Subcutaneous abdominal adipose tissue (tissue), 5 donors: ENCODE results near the gene ETV6.
A peak's percentile ranks its signal among the peaks of the same experiment; 100 is the strongest.

Experiments used
- H3K27ac ChIP-seq: one replicate; pipeline ENCODE4 v1.7.0; 2013; ENCODE audit warnings: low read depth, mild to moderate bottlenecking, inconsistent platforms, low read length, moderate library complexity
- H3K27me3 ChIP-seq, 5 donors: one replicate each; pipeline ENCODE4 v1.7.0; 2013; ENCODE audit warnings: low read length in 5 of 5, inconsistent platforms in 1 of 5; ENCODE audit not compliant: control insufficient read depth in 5 of 5, insufficient read depth in 4 of 5
- H3K36me3 ChIP-seq, 5 donors: one replicate each; pipeline ENCODE4 v1.7.0; 2013; ENCODE audit warnings: low read length in 5 of 5; ENCODE audit not compliant: control insufficient read depth in 5 of 5, insufficient read depth in 5 of 5
- H3K4me1 ChIP-seq, 5 donors: one replicate each; pipeline ENCODE4 v1.7.0; 2013; ENCODE audit warnings: low read length in 5 of 5, mild to moderate bottlenecking in 3 of 5, moderate library complexity in 1 of 5; ENCODE audit not compliant: control insufficient read depth in 5 of 5, insufficient read depth in 5 of 5
- H3K4me3 ChIP-seq, 5 donors: one replicate each; pipeline ENCODE4 v1.7.0; 2013; ENCODE audit warnings: low read length in 5 of 5, low read depth in 1 of 5
- H3K9ac ChIP-seq, 5 donors: one replicate each; pipeline ENCODE4 v1.7.0; 2013; ENCODE audit warnings: low read length in 5 of 5, mild to moderate bottlenecking in 4 of 5, moderate library complexity in 3 of 5
- H3K9me3 ChIP-seq, 5 donors: one replicate each; pipeline ENCODE4 v1.7.0; 2013; ENCODE audit warnings: low read length in 5 of 5; ENCODE audit not compliant: control insufficient read depth in 5 of 5
- donor health status: healthy.
- donor health status: healthy.
- donor health status: healthy.
- donor health status: healthy.
- donor health status: healthy.

The ETV6 gene

DNA sequence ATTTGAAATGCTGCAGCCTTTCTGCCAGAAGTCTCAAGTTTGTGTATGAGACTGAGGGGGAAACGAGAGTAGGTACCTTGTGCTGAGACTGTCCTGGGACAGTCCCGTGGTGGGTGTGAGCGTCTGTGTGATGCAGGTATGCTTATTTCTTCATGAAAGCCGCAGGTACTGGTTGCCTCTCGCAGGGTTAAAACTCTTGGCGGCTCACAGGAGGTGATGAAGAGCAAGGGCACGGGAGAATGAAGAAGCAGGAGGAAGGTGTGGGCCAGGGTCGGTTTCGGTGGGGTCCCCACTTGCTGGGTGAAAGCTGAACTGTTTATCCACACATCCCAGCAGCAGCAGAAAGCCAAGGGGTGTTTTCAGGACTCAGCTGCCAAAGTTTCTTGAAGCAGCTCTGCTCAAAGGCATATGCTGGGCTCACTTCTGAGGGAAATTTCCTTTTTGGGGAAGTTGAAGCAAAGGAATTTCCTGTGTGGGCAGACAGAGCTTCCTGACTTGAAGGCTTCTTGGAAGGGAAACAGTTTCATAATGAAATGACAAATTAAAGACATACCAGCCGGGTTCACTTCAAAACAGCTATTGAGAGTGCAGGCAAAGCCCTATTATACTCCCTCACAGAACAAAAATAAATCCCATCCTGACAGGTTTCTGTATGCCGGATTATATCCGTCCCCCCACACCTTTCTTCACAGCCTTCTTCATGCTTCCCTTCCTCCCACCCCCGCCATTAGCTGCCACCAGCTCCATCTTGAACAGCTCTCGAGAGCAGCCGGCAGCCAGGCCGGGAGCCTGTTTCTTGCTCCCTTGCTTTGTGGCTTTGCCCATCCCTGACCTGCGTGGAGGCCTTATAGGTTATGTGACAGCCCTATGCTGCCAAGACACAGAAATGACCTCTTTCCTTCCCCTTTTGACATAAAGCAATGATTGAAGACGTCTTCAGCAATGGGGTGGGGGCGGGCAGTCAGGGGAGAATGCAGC lies 116.6 kb downstream of the ETV6 start:
- Histone ChIP-seq H3K27ac (peak overlapping the region; percentile 14), H3K9me3 (no peaks in the 10 kb centered on the region), H3K4me1 (peaks cover 7 to 63% (median 41%) of the 10 kb centered on the region in 5 donors), H3K4me3 (peak overlapping the region in 4 of 5 donors; percentile 1 to 37 (median 28)), H3K36me3 (peaks cover 0 to 2% (median 0%) of the 10 kb centered on the region in 5 donors), H3K9ac (peak overlapping the region in 2 of 5 donors; percentile 14 to 53), H3K27me3 (no peaks in the 10 kb centered on the region)

- Histone ChIP-seq H3K36me3 (peaks cover 0 to 3% (median 0%) of the 10 kb centered on the region in 5 donors), H3K9ac (no peak overlapping the region), H3K9me3 (no peaks in the 10 kb centered on the region), H3K4me3 (no peak overlapping the region), H3K27ac (peak overlapping the region; percentile 14), H3K27me3 (no peaks in the 10 kb centered on the region), H3K4me1 (peaks cover 5 to 56% (median 46%) of the 10 kb centered on the region in 5 donors)
These were observed 117.7 kb downstream of the ETV6 start for GRCh38 chr12:11767029-11767724.

GRCh38 chr12:11767798-11768197 lies 118.3 kb downstream of the ETV6 start:
- H3K27me3 ChIP-seq = no peaks in the 10 kb centered on the region
- H3K4me3 ChIP-seq = no peak overlapping the region
- H3K9me3 ChIP-seq = no peaks in the 10 kb centered on the region
- H3K9ac ChIP-seq = no peak overlapping the region
- no peak overlapping the region for H3K27ac ChIP-seq
- peaks cover 0 to 3% (median 0%) of the 10 kb centered on the region in 5 donors for H3K36me3 ChIP-seq
- peaks cover 5 to 50% (median 46%) of the 10 kb centered on the region in 5 donors for H3K4me1 ChIP-seq

DNA sequence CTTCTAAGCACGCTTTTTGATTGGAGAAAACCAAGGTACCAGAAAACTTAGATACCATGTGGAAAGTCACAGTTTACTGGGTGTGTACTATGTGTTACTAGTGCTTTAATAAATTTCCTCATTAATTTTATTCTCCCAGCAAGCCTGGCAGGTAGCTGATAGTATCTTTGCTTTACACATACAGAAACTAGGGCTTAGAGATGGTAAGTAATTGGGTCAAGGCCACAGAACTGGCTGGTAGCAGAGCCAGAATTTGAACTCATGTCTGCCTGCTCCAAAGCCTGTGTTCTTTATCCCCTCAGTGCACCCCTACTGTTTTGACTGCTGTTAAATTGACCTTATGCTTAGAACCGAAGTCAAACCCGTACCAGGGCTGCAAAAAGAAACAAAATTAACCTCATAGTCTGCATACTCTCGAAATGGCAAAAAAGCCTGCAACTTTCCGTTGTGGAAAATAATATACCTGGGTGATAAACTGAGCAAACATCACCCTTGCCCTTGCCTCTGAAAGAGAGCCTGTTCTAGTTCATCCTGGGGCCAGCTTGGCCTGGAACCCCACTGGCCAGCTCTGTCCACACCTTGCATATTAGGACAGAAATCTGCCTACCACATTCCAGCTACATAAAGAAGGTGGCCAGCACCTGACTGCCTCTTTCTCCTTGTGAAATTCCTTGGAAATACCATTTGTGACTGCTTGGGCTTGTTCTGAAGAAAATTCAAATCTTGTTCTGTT lies 118.9 kb downstream of the ETV6 start:
- H3K9ac ChIP-seq = no peak overlapping the region
- no peaks in the 10 kb centered on the region for H3K9me3 ChIP-seq
- H3K4me1 ChIP-seq = peaks cover 5 to 46% (median 44%) of the 10 kb centered on the region in 5 donors
- peaks cover 0 to 3% (median 0%) of the 10 kb centered on the region in 5 donors for H3K36me3 ChIP-seq
- no peaks in the 10 kb centered on the region for H3K27me3 ChIP-seq
- no peak overlapping the region for H3K4me3 ChIP-seq
- no peak overlapping the region for H3K27ac ChIP-seq

- Histone ChIP-seq H3K27ac (no peak overlapping the region), H3K27me3 (no peaks in the 10 kb centered on the region), H3K9me3 (no peaks in the 10 kb centered on the region), H3K4me3 (no peak overlapping the region), H3K4me1 (peaks cover 5 to 56% (median 46%) of the 10 kb centered on the region in 5 donors), H3K9ac (no peak overlapping the region), H3K36me3 (peaks cover 0 to 4% (median 2%) of the 10 kb centered on the region in 5 donors)
These were observed 120.4 kb downstream of the ETV6 start for GRCh38 chr12:11769723-11770514.

DNA sequence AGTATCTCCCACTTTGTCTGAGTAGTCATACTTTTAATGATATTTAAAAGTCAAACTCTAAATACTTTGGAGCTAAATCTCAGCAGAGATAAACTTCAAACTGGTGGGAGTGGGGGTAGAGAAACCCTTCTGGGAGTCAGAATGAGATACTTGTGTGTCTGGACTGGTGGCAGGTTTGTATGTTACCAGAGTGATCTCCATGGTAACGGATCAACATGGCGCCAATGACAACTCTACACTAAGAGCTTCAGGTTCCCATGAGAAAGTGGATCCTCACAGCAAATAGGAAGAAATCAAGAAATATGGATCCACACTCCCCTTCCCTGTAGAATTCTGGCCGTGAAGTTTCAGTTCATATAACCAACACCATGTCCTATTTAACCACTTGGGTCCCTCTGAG lies 121.9 kb downstream of the ETV6 start:
- Histone ChIP-seq H3K27me3 (no peaks in the 10 kb centered on the region), H3K36me3 (peaks cover 0 to 4% (median 2%) of the 10 kb centered on the region in 5 donors), H3K27ac (no peak overlapping the region), H3K9ac (no peak overlapping the region), H3K4me3 (no peak overlapping the region), H3K9me3 (no peaks in the 10 kb centered on the region), H3K4me1 (peaks cover 0 to 42% (median 31%) of the 10 kb centered on the region in 5 donors)

DNA sequence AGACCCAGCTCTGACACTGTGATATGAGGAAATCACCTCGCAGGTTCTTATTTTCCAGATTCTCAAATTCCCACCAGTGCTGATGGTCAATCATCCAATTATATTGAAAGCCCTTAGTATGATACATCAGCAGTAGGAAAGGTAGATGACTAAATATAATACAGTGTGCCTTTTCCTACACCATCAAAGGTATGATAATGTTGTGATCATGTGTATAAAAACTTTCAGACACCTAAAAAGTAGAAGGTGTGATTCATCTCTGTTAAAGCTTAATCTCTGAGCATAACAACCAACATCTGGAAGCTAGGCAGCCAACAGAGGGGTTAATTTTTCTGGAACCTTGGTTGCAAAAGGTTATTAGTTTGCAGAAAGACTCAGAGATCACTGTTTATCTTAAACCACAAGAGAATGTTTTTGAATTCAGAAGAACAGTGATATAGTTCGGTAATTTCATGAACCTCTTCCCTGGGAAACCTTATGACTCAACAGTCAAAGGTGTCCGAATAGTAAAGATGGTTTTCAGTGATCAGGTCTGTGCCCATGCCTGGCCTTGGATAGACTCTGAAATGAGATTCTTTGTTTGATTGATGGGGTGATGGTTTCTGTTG lies 122.5 kb downstream of the ETV6 start:
- no peak overlapping the region for H3K4me3 ChIP-seq
- H3K36me3 ChIP-seq = peaks cover 0 to 4% (median 2%) of the 10 kb centered on the region in 5 donors
- H3K27me3 ChIP-seq = no peaks in the 10 kb centered on the region
- no peak overlapping the region for H3K9ac ChIP-seq
- H3K4me1 ChIP-seq = peaks cover 0 to 36% (median 25%) of the 10 kb centered on the region in 5 donors
- H3K27ac ChIP-seq = no peak overlapping the region
- H3K9me3 ChIP-seq = no peaks in the 10 kb centered on the region

DNA sequence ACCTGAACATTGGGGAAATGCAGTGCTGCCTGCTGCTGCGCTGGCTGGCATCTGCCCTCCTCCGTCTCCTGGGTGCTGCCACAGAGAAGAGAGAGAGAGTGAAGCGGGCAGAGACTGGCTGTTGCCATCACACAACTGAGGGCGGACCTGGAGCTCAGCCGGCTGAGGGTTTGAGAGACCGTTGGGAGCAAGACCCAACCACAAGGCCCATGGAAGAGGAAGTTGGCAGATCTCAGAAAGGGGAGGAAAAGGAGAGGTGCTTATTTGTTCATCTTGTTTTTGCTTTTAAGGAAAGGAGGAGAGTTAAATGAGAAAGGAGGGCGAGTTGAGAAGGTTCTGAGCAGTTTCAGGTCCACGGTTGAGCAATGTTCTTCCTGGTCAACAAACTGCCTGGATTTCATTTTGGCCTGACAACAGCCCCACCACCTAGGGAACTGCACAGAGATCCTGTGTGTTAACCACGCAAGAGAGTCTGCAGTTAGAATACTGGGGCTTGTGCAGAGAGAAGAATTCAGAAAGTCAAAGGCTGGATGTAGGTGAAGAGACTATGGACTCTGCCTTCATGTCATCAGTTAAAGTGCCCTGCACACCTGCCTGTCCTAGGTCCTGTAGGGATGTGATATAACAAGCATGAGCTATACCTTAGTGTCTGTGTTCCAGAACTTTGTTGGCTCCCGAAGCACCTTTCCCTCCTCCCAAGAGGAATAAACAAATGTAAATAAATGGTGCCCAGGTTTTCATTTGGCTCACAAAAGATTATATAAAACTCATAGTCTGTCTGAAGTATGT lies 124.6 kb downstream of the ETV6 start:
- no peak overlapping the region for H3K9ac ChIP-seq
- H3K4me1 ChIP-seq = peaks cover 3 to 31% (median 16%) of the 10 kb centered on the region in 5 donors
- H3K27ac ChIP-seq = no peak overlapping the region

More for the DNA sequence above, 124.6 kb downstream of the ETV6 start:
- Histone ChIP-seq H3K27me3 (no peaks in the 10 kb centered on the region), H3K9me3 (no peaks in the 10 kb centered on the region), H3K36me3 (peaks cover 0 to 4% (median 2%) of the 10 kb centered on the region in 5 donors), H3K4me3 (no peak overlapping the region)
